GM21528 (cell line): ENCODE data around the gene C16orf90.

ENCODE experiments used
- ATAC-seq: cut with Tn5 transposase; IDR thresholded peaks from one replicate; pipeline ENCODE4 v1.9.1; 2021; ENCODE audit warnings: mild to moderate bottlenecking, moderate library complexity; ENCODE audit not compliant: unreplicated experiment, low FRiP score

Gene C16orf90

GRCh38 chr16:3467921-3468320, 27.4 kb downstream of the C16orf90 start:
- ATAC-seq: no peak

- ATAC-seq: no peak
These were observed 28.1 kb downstream of the C16orf90 start for GRCh38 chr16:3467182-3467581.

GRCh38 chr16:3465911-3466584, 29.2 kb downstream of the C16orf90 start:
- no peak for ATAC-seq

GRCh38 chr16:3465301-3465700, 30.0 kb downstream of the C16orf90 start:
- ATAC-seq: no peak

- no peak for ATAC-seq
These were observed 34.1 kb downstream of the C16orf90 start for GRCh38 chr16:3461151-3461550.

- ATAC-seq: no peak
These were observed 34.7 kb downstream of the C16orf90 start for GRCh38 chr16:3460585-3460984.

- no peak for ATAC-seq
These were observed 35.2 kb downstream of the C16orf90 start for GRCh38 chr16:3460121-3460520.

GRCh38 chr16:3459401-3460090, 35.7 kb downstream of the C16orf90 start:
- ATAC-seq: no peak

GRCh38 chr16:3458852-3459361, 36.4 kb downstream of the C16orf90 start:
- no peak for ATAC-seq

GRCh38 chr16:3458278-3458851, 36.9 kb downstream of the C16orf90 start:
- peak; percentile 20 for ATAC-seq

- ATAC-seq: peak; percentile 79
These were observed 37.6 kb downstream of the C16orf90 start for GRCh38 chr16:3457434-3458252.

GRCh38 chr16:3454631-3455147, 40.6 kb downstream of the C16orf90 start:
- ATAC-seq: no peak

- no peak for ATAC-seq
These were observed 41.2 kb downstream of the C16orf90 start for GRCh38 chr16:3454093-3454492.

GRCh38 chr16:3444032-3444388, 51.3 kb downstream of the C16orf90 start:
- no peak for ATAC-seq
